ENCODE results near the gene AIFM3.
A peak's percentile ranks its signal among the peaks of the same experiment; 100 is the strongest.

AIFM3 gene

GRCh38 chr22:20964090-20964798, 2.8 kb upstream of the AIFM3 start:
- H3K27me3 ChIP-seq (ENCODE audit: control insufficient read depth, insufficient read depth, low read length) = no peaks in the 10 kb centered on the region
- H2AFZ ChIP-seq = peak overlapping the region; percentile 62
- peak overlapping the region; percentile 27 for H3K4me3 ChIP-seq (ENCODE audit: low read depth, low read length)
- H3K4me2 ChIP-seq (ENCODE audit: low read length) = peak overlapping the region; percentile 53
- H3K79me2 ChIP-seq = no peaks in the 10 kb centered on the region
- H3K4me1 ChIP-seq = no peaks in the 10 kb centered on the region
- no peak overlapping the region for H3K9ac ChIP-seq
- H3K36me3 ChIP-seq (ENCODE audit: control insufficient read depth, insufficient read depth, low read length) = no peaks in the 10 kb centered on the region
- H3K9me3 ChIP-seq (ENCODE audit: control insufficient read depth, low read length) = no peaks in the 10 kb centered on the region
- no peak for TF ChIP-seq CTCF (IDR thresholded peaks at IDR 0.05)
- no peak overlapping the region for H3K27ac ChIP-seq

GRCh38 chr22:20964799-20965103, 2.3 kb upstream of the AIFM3 start:
- H3K27me3 ChIP-seq (ENCODE audit: control insufficient read depth, insufficient read depth, low read length) = no peaks in the 10 kb centered on the region

GRCh38 chr22:20965104-20965887, 1.8 kb upstream of the AIFM3 start:
- H3K36me3 ChIP-seq (ENCODE audit: control insufficient read depth, insufficient read depth, low read length) = no peaks in the 10 kb centered on the region
- H3K27ac ChIP-seq = no peak overlapping the region
- H3K9ac ChIP-seq = no peak overlapping the region
- no peaks in the 10 kb centered on the region for H3K9me3 ChIP-seq (ENCODE audit: control insufficient read depth, low read length)
- no peaks in the 10 kb centered on the region for H3K27me3 ChIP-seq (ENCODE audit: control insufficient read depth, insufficient read depth, low read length)
- no peak for TF ChIP-seq CTCF (IDR thresholded peaks at IDR 0.05)
- H3K4me2 ChIP-seq (ENCODE audit: low read length) = peak overlapping the region; percentile 59
- H2AFZ ChIP-seq = peak overlapping the region; percentile 72
- peak overlapping the region; percentile 36 for H3K4me3 ChIP-seq (ENCODE audit: low read depth, low read length)
- H3K79me2 ChIP-seq = no peaks in the 10 kb centered on the region
- no peaks in the 10 kb centered on the region for H3K4me1 ChIP-seq

More at GRCh38 chr22:20964799-20965103, 2.3 kb upstream of the AIFM3 start:
- no peak overlapping the region for H3K27ac ChIP-seq
- H3K9ac ChIP-seq = no peak overlapping the region
- peak overlapping the region; percentile 62 for H2AFZ ChIP-seq
- no peak for TF ChIP-seq CTCF (IDR thresholded peaks at IDR 0.05)
- H3K36me3 ChIP-seq (ENCODE audit: control insufficient read depth, insufficient read depth, low read length) = no peaks in the 10 kb centered on the region
- peak overlapping the region; percentile 53 for H3K4me2 ChIP-seq (ENCODE audit: low read length)
- H3K79me2 ChIP-seq = no peaks in the 10 kb centered on the region
- H3K9me3 ChIP-seq (ENCODE audit: control insufficient read depth, low read length) = no peaks in the 10 kb centered on the region
- peak overlapping the region; percentile 27 for H3K4me3 ChIP-seq (ENCODE audit: low read depth, low read length)
- no peaks in the 10 kb centered on the region for H3K4me1 ChIP-seq

- Histone ChIP-seq H3K27me3 (ENCODE audit: control insufficient read depth, insufficient read depth, low read length) (no peaks in the 10 kb centered on the region), H3K36me3 (ENCODE audit: control insufficient read depth, insufficient read depth, low read length) (no peaks in the 10 kb centered on the region), H3K4me1 (no peaks in the 10 kb centered on the region), H3K79me2 (no peaks in the 10 kb centered on the region), H3K27ac (no peak overlapping the region), H3K9ac (no peak overlapping the region), H3K4me3 (ENCODE audit: low read depth, low read length) (no peak overlapping the region), H3K4me2 (ENCODE audit: low read length) (no peak overlapping the region), H2AFZ (no peak overlapping the region), H3K9me3 (ENCODE audit: control insufficient read depth, low read length) (no peaks in the 10 kb centered on the region)
- TF ChIP-seq CTCF (IDR thresholded peaks at IDR 0.05) = no peak
Observed at GRCh38 chr22:20965888-20966855, 883 bp upstream of the AIFM3 start.
